Measurements from ENCODE around the gene IMPDH2. TPM values are rescaled to one million over a fixed set of nuclear protein-coding genes. Genes with fewer than 3 reads are reported as not detected.
A peak's percentile ranks its signal among the peaks of the same experiment; 100 is the strongest.

IMPDH2 gene
- total and polyA plus RNA-seq, 2 experiments from 2014 or later = 118 to 186 TPM

- H3K36me3 ChIP-seq = peaks cover 40% of the 10 kb centered on the region
- no peaks in the 10 kb centered on the region for H3K4me1 ChIP-seq (ENCODE audit: low read depth)
- H3K9me3 ChIP-seq (ENCODE audit: low read depth) = no peaks in the 10 kb centered on the region
- no peak overlapping the region for H3K27ac ChIP-seq
- no peak for DNase-seq (ENCODE audit: low read depth in 1 of 2, low spot score in 1 of 2)
- H3K4me3 ChIP-seq = no peak overlapping the region
- no peak for TF ChIP-seq CTCF (IDR thresholded peaks at IDR 0.05; ENCODE audit: low read depth, low read length)
- H3K27me3 ChIP-seq = no peaks in the 10 kb centered on the region
Measured at GRCh38 chr3:49054344-49054862, 25.2 kb upstream of the IMPDH2 start.

- no peak for DNase-seq (ENCODE audit: low read depth in 1 of 2, low spot score in 1 of 2)
- TF ChIP-seq CTCF (IDR thresholded peaks at IDR 0.05; ENCODE audit: low read depth, low read length) = no peak
- H3K27me3 ChIP-seq = no peaks in the 10 kb centered on the region
- H3K4me1 ChIP-seq (ENCODE audit: low read depth) = no peaks in the 10 kb centered on the region
- no peak overlapping the region for H3K4me3 ChIP-seq
- H3K36me3 ChIP-seq = peaks cover 39% of the 10 kb centered on the region
- no peaks in the 10 kb centered on the region for H3K9me3 ChIP-seq (ENCODE audit: low read depth)
- H3K27ac ChIP-seq = no peak overlapping the region
Measured at GRCh38 chr3:49053543-49053942, 24.3 kb upstream of the IMPDH2 start.

- Histone ChIP-seq H3K9me3 (ENCODE audit: low read depth) (no peaks in the 10 kb centered on the region), H3K27ac (no peak overlapping the region), H3K36me3 (peaks cover 46% of the 10 kb centered on the region), H3K4me3 (no peak overlapping the region), H3K4me1 (ENCODE audit: low read depth) (no peaks in the 10 kb centered on the region), H3K27me3 (no peaks in the 10 kb centered on the region)
- no peak for TF ChIP-seq CTCF (IDR thresholded peaks at IDR 0.05; ENCODE audit: low read depth, low read length)
- DNase-seq (ENCODE audit: low read depth in 1 of 2, low spot score in 1 of 2) = no peak
Measured at GRCh38 chr3:49035281-49035680, 6.1 kb upstream of the IMPDH2 start.

GRCh38 chr3:49034650-49035049 lies 5.5 kb upstream of the IMPDH2 start:
- Histone ChIP-seq H3K36me3 (peaks cover 45% of the 10 kb centered on the region), H3K9me3 (ENCODE audit: low read depth) (no peaks in the 10 kb centered on the region), H3K27me3 (no peaks in the 10 kb centered on the region), H3K27ac (no peak overlapping the region), H3K4me1 (ENCODE audit: low read depth) (no peaks in the 10 kb centered on the region), H3K4me3 (no peak overlapping the region)
- no peak for TF ChIP-seq CTCF (IDR thresholded peaks at IDR 0.05; ENCODE audit: low read depth, low read length)
- no peak for DNase-seq (ENCODE audit: low read depth in 1 of 2, low spot score in 1 of 2)

GRCh38 chr3:49032646-49033304 lies 3.6 kb upstream of the IMPDH2 start:
- TF ChIP-seq CTCF (IDR thresholded peaks at IDR 0.05; ENCODE audit: low read depth, low read length) = no peak
- H3K27ac ChIP-seq = peak overlapping the region; percentile 43
- peak in 1 of 2 donors; percentile 56 for DNase-seq (ENCODE audit: low read depth in 1 of 2, low spot score in 1 of 2)
- H3K27me3 ChIP-seq = no peaks in the 10 kb centered on the region
- H3K4me1 ChIP-seq (ENCODE audit: low read depth) = no peaks in the 10 kb centered on the region
- H3K9me3 ChIP-seq (ENCODE audit: low read depth) = no peaks in the 10 kb centered on the region
- H3K4me3 ChIP-seq = no peak overlapping the region
- H3K36me3 ChIP-seq = peaks cover 41% of the 10 kb centered on the region
